MM.1S (cell line): ENCODE measurements around the gene GATB.

Experiments
- EZH2 ChIP-seq: fragments of 300-600 bp; sonication (generic); optimal IDR thresholded peaks from 2 replicates; pipeline ENCODE3; 2017; ENCODE audit warnings: low read depth, mild to moderate bottlenecking, antibody characterized with exemption, low read length, mixed read lengths
- TF ChIP-seq, protein P1 (sequence below): fragments of 300-600 bp; sonication (generic); IDR thresholded peaks from 2 replicates; pipeline ENCODE4 v1.5.1; 2016; ENCODE audit warnings: antibody characterized with exemption, low read length, mixed read lengths

- TF ChIP-seq, protein P1, sequence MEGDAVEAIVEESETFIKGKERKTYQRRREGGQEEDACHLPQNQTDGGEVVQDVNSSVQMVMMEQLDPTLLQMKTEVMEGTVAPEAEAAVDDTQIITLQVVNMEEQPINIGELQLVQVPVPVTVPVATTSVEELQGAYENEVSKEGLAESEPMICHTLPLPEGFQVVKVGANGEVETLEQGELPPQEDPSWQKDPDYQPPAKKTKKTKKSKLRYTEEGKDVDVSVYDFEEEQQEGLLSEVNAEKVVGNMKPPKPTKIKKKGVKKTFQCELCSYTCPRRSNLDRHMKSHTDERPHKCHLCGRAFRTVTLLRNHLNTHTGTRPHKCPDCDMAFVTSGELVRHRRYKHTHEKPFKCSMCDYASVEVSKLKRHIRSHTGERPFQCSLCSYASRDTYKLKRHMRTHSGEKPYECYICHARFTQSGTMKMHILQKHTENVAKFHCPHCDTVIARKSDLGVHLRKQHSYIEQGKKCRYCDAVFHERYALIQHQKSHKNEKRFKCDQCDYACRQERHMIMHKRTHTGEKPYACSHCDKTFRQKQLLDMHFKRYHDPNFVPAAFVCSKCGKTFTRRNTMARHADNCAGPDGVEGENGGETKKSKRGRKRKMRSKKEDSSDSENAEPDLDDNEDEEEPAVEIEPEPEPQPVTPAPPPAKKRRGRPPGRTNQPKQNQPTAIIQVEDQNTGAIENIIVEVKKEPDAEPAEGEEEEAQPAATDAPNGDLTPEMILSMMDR: no peak
- TF ChIP-seq EZH2: no peak
These were observed 51.7 kb downstream of the GATB start for GRCh38 chr4:151709071-151709470.
